Uterus (tissue), 4 donors: ENCODE measurements around the gene STS. TPM values are rescaled to one million over a fixed set of nuclear protein-coding genes. Genes with fewer than 3 reads are reported as not detected.

Experiments
- DNase-seq, 2 donors: peaks; one replicate each; pipeline ENCODE4 v3.0.0-alpha.2; 2019 to 2020
- H3K27ac ChIP-seq, 2 donors: fragments of 200-600 bp; sonication (generic); 1 replicate in 1 of 2; 2 replicates in 1 of 2; pipeline ENCODE4 v1.5.1; 2016 to 2018
- H3K27me3 ChIP-seq, 2 donors: fragments of 200-600 bp; sonication (generic); one replicate each; pipeline ENCODE4 v1.5.1; 2018 to 2019; ENCODE audit warnings: control low read depth in 1 of 2
- H3K36me3 ChIP-seq, 2 donors: fragments of 200-600 bp; sonication (generic); one replicate each; pipeline ENCODE4 v1.5.1; 2019; ENCODE audit warnings: control low read depth in 1 of 2
- H3K4me1 ChIP-seq, 2 donors: fragments of 200-600 bp; sonication (generic); one replicate each; pipeline ENCODE4 v1.5.1; 2018 to 2019; ENCODE audit warnings: control low read depth in 1 of 2
- H3K4me3 ChIP-seq, 2 donors: fragments of 200-600 bp; sonication (generic); 1 replicate in 1 of 2; 2 replicates in 1 of 2; pipeline ENCODE4 v1.5.1; 2018 to 2019; ENCODE audit warnings: mild to moderate bottlenecking in 1 of 2
- H3K9me3 ChIP-seq, 2 donors: fragments of 200-600 bp; sonication (generic); one replicate each; pipeline ENCODE4 v1.5.1; 2019; ENCODE audit warnings: control low read depth in 1 of 2
- POLR2A ChIP-seq, 2 donors: fragments of 450-650 bp; IDR thresholded peaks; one replicate each; pipeline ENCODE4 v1.6.1; 2016; ENCODE audit warnings: antibody characterized with exemption in 2 of 2, mild to moderate bottlenecking in 1 of 2, moderate library complexity in 1 of 2
- intact Hi-C: fragments of 100-400 bp; cut with DNase I; formaldehyde crosslinking; loops from one replicate; pipeline ENCODE4 v1.15.1; 2023; ENCODE audit warnings: low total_unique reads
- microRNA-seq: library from miRNA; unstranded; fragments of <30 nt; microRNA quantifications from one replicate; pipeline ENCODE4, GENCODE V29; 2016; ENCODE audit warnings: borderline microRNAs expressed, borderline replicate concordance
- small RNA-seq: library from RNA; depleted of rRNA; stranded (forward); fragments of <200 nt; gene quantifications from one replicate; pipeline ENCODE3, GENCODE V24; 2016
- total RNA-seq, 4 donors: library from RNA; depleted of rRNA in 3 of 4; stranded (reverse); fragments of >200 nt in 3 of 4; gene quantifications; one replicate each; pipeline versions ENCODE4 v1.1.0 to v1.2.4, GENCODE V29; 2014 to 2023
- TF ChIP-seq, protein P1 (sequence below), 4 experiments: fragments of 200-600 bp in 2 of 4; fragments of 450-650 bp in 2 of 4; sonication (generic) in 2 of 4; IDR thresholded peaks; one replicate each; pipeline ENCODE4 v1.5.1; 2016 to 2019; ENCODE audit warnings: antibody characterized with exemption in 4 of 4, mild to moderate bottlenecking in 2 of 4, moderate library complexity in 1 of 4
- donor health status: DM: yes; HTN: yes; CAD: no.

The STS gene
- total RNA-seq, 4 donors from 2014 or later, result 3.5 to 7.4 (median 6.2) TPM

DNA sequence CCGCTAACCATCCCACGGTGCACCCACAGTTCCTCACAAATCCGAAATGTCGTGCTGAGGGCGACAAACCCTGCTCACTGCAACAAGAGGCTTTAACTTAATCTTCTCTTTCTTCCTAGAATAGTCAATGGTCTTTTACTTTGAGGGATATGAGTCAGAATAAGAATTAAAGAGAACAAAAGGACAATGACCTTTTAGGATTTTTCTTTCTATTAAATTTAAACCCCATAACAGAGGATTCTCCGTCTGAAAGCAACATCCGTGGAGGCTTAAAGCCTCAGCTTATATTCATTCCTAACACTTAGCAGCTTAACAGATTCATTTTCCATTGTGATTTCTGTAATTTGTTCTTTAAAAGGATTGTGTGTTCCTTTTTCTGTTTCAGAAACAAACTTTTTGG lies 45.4 kb downstream of the STS start:
- no peak for DNase-seq
- Histone ChIP-seq H3K4me3 (no peak overlapping the region), H3K9me3 (no peaks in the 10 kb centered on the region), H3K4me1 (no peaks in the 10 kb centered on the region), H3K27ac (no peak overlapping the region), H3K36me3 (no peaks in the 10 kb centered on the region), H3K27me3 (no peaks in the 10 kb centered on the region)
- TF ChIP-seq POLR2A (IDR thresholded peaks at IDR 0.05), result no peak
- TF ChIP-seq, protein P1, sequence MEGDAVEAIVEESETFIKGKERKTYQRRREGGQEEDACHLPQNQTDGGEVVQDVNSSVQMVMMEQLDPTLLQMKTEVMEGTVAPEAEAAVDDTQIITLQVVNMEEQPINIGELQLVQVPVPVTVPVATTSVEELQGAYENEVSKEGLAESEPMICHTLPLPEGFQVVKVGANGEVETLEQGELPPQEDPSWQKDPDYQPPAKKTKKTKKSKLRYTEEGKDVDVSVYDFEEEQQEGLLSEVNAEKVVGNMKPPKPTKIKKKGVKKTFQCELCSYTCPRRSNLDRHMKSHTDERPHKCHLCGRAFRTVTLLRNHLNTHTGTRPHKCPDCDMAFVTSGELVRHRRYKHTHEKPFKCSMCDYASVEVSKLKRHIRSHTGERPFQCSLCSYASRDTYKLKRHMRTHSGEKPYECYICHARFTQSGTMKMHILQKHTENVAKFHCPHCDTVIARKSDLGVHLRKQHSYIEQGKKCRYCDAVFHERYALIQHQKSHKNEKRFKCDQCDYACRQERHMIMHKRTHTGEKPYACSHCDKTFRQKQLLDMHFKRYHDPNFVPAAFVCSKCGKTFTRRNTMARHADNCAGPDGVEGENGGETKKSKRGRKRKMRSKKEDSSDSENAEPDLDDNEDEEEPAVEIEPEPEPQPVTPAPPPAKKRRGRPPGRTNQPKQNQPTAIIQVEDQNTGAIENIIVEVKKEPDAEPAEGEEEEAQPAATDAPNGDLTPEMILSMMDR (IDR thresholded peaks at IDR 0.05), result no peak
- intact Hi-C loops, result no loop called here

DNA sequence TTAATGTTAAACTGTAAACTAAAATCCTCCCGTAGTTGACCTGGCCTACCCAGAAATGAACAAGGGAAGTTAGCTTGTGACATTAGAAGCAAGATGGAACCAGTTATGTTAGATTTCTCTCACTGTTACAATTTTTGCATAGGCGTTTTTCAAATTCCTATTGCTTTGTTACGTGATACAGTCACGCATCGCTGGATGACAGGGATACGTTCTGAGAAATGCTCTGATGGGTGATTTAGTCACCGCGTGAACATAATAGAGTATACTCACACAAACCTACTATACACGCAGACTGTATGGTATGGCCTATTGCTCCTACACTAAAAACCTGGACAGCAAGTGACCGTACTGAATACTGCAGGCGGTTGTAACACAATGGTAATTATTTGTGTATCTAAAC lies 47.1 kb downstream of the STS start:
- Histone ChIP-seq H3K4me1 (no peaks in the 10 kb centered on the region), H3K9me3 (no peaks in the 10 kb centered on the region), H3K36me3 (no peaks in the 10 kb centered on the region), H3K27me3 (no peaks in the 10 kb centered on the region), H3K27ac (no peak overlapping the region), H3K4me3 (no peak overlapping the region)
- TF ChIP-seq POLR2A (IDR thresholded peaks at IDR 0.05), result no peak
- TF ChIP-seq, protein P1 (IDR thresholded peaks at IDR 0.05), result no peak
- DNase-seq, result no peak
- intact Hi-C loops, result no loop called here

Small RNA genes lying within 50 kb of the gene (microRNA-seq; reads per million reads assigned to microRNA genes)
- gene MIR4767, result not detected

Small RNA genes lying within 50 kb of the gene (small RNA-seq; reads per million reads assigned to genes)
- not detected for gene MIR4767

Other genes starting within 250 kb of the STS start
- gene PUDP, start 441 bp downstream of the STS start, total RNA-seq, result 10 to 100 TPM; 11.4 to 32.3 (median 14.5) TPM